Mucosa of rectum (tissue), 2 donors: ENCODE data around the gene PEX6.
A peak's percentile ranks its signal among the peaks of the same experiment; 100 is the strongest.

Experiments used
- H3K27ac ChIP-seq, 2 donors: one replicate each; pipeline ENCODE4 v1.7.0; 2013; ENCODE audit warnings: inconsistent platforms in 2 of 2, low read depth in 2 of 2, low read length in 2 of 2
- H3K27me3 ChIP-seq, 2 donors: one replicate each; pipeline ENCODE4 v1.7.0; 2013; ENCODE audit warnings: low read length in 2 of 2; ENCODE audit not compliant: control insufficient read depth in 2 of 2, insufficient read depth in 2 of 2
- H3K36me3 ChIP-seq, 2 donors: one replicate each; pipeline ENCODE4 v1.7.0; 2013; ENCODE audit warnings: low read length in 2 of 2; ENCODE audit not compliant: control insufficient read depth in 2 of 2, insufficient read depth in 2 of 2
- H3K4me1 ChIP-seq, 2 donors: one replicate each; pipeline ENCODE4 v1.7.0; 2013; ENCODE audit warnings: low read length in 2 of 2, mild to moderate bottlenecking in 1 of 2; ENCODE audit not compliant: control insufficient read depth in 2 of 2, insufficient read depth in 2 of 2
- H3K4me3 ChIP-seq, 2 donors: one replicate each; pipeline ENCODE4 v1.7.0; 2013; ENCODE audit warnings: low read length in 2 of 2
- H3K9ac ChIP-seq, 2 donors: one replicate each; pipeline ENCODE4 v1.7.0; 2013; ENCODE audit warnings: low read length in 2 of 2, low read depth in 1 of 2, mild to moderate bottlenecking in 1 of 2
- H3K9me3 ChIP-seq, 2 donors: one replicate each; pipeline ENCODE4 v1.7.0; 2013; ENCODE audit warnings: low read length in 2 of 2; ENCODE audit not compliant: control insufficient read depth in 2 of 2
- donor health status: healthy.
- donor health status: Normal muscosa, but diverticular disease.

Gene PEX6, protein sequence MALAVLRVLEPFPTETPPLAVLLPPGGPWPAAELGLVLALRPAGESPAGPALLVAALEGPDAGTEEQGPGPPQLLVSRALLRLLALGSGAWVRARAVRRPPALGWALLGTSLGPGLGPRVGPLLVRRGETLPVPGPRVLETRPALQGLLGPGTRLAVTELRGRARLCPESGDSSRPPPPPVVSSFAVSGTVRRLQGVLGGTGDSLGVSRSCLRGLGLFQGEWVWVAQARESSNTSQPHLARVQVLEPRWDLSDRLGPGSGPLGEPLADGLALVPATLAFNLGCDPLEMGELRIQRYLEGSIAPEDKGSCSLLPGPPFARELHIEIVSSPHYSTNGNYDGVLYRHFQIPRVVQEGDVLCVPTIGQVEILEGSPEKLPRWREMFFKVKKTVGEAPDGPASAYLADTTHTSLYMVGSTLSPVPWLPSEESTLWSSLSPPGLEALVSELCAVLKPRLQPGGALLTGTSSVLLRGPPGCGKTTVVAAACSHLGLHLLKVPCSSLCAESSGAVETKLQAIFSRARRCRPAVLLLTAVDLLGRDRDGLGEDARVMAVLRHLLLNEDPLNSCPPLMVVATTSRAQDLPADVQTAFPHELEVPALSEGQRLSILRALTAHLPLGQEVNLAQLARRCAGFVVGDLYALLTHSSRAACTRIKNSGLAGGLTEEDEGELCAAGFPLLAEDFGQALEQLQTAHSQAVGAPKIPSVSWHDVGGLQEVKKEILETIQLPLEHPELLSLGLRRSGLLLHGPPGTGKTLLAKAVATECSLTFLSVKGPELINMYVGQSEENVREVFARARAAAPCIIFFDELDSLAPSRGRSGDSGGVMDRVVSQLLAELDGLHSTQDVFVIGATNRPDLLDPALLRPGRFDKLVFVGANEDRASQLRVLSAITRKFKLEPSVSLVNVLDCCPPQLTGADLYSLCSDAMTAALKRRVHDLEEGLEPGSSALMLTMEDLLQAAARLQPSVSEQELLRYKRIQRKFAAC

DNA sequence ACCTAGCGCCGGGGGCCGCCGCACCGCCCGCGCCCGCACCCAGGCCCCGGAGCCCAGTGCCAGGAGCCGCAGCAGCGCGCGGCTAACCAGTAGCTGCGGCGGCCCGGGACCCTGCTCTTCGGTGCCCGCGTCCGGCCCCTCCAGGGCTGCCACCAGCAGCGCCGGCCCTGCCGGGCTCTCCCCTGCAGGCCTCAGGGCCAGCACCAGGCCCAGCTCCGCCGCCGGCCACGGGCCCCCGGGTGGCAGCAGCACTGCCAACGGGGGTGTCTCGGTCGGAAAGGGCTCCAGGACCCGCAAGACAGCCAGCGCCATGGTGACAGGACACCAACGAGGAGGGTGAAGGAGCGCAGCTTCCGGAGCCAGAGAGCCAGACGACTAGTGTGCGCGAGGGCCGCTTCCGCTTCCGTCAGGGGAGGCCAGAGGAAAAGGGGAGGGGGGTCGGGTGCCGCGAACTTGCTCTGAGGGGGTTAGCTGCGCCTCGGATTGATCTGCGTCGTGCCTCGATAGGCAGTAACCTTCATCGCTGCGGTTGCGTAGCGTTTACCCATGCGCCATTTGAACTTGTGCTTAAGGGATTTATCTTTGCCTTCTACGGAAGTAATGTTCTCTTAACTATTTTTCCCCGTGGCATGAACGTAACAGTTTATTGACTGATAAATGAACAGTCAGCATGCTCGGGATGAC is at the start of gene PEX6:
Gene PEX6 (minus strand): TSS at position 343 of the 684 bp plus-strand sequence. CDS start 31 bp downstream, at position 312.
- Histone ChIP-seq H3K27me3 (no peaks in the 10 kb centered on the region), H3K4me1 (peaks cover 16% of the 10 kb centered on the region in 2 donors), H3K27ac (peak within 1 kb of the TSS; percentile 88 to 92), H3K36me3 (peaks cover 2 to 4% of the 10 kb centered on the region in 2 donors), H3K4me3 (peak within 1 kb of the TSS; percentile 85 to 95), H3K9me3 (no peaks in the 10 kb centered on the region), H3K9ac (peak within 1 kb of the TSS; percentile 83 to 88)

DNA sequence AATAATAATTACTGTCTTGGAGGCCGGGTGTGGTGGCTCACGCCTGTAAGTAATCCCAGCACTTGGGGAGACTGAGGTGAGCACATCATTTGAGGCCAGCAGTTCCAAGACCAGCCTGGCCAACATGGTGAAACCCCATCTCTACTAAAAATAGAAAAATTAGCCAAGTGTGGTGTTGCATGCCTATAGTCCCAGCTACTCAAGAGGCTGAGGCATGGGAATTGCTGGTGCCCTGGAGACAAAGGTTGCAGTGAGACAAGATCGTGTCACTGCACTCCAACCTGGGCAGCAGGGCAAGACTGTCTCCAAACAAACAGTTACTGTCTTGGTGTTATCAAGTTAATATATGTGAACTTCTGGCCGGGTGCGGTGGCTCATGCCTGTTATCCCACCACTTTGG is 47.4 kb upstream of the PEX6 start:
- Histone ChIP-seq H3K4me3 (no peak overlapping the region), H3K9ac (no peak overlapping the region), H3K27me3 (no peaks in the 10 kb centered on the region), H3K4me1 (peaks cover 0 to 4% of the 10 kb centered on the region in 2 donors), H3K9me3 (no peaks in the 10 kb centered on the region), H3K36me3 (peaks cover 48 to 51% of the 10 kb centered on the region in 2 donors), H3K27ac (no peak overlapping the region)

DNA sequence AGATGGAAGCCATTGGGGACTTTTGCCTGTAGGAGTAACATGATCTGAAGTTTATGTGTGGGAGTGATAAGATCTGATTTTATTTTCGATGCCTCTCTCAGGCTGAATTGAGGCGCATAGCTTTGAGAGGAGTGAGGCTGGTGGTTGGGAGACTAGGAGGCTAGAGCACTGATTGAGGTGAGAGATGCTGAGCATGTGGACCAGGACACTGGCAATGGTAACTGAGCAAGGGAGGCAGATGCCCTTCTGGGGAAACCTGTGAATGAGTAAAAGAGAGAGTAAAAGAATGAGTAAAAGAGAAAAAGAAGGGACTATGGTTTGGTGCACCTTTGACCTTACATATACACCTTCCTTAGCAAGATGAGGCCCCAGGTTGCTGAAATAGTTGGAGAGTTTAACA is 45.5 kb upstream of the PEX6 start:
- no peak overlapping the region for H3K9ac ChIP-seq
- no peak overlapping the region for H3K4me3 ChIP-seq
- H3K27me3 ChIP-seq = no peaks in the 10 kb centered on the region
- no peaks in the 10 kb centered on the region for H3K9me3 ChIP-seq
- H3K4me1 ChIP-seq = peaks cover 4 to 10% of the 10 kb centered on the region in 2 donors
- no peak overlapping the region for H3K27ac ChIP-seq
- H3K36me3 ChIP-seq = peaks cover 43 to 44% of the 10 kb centered on the region in 2 donors

DNA sequence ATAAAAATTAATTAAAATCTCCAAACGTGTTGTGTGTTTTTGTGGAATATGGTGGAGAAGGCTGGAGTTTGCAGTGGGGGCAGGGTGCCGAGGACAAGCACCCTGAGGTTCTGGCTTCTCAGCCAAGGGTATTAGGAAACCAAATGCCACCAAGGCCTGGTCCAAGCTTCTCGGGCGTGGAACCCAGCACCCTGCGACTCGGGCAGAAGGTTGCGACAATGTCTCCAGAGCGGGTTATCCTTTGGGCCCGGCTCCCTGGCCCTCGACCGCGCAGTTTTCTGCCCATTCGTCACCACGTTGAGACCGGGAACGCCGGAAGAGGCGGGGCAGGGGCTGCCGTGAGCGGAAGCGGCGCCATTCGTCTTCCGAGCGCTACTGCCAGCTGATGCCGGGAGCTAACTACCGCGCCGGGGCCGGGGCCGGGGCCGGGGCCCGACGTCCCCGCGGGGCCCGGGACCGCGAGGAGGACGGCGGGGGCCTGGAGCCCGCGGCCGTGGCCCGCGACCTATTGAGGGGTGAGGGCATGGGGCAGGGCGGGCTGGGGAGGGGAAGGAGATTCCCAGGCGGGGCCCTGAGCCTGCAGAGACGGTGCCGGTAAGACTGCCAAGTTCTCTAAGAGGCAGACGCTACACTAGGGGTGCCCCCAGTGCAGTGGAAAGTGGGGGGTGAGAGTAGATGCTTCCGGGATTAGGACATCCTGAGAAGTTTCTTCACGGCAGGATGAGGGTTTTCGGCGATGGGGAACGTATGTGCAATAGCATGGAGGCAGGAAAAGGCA is 42.5 kb upstream of the PEX6 start, which contains the start of gene RRP36:
Gene RRP36 (plus strand): TSS at position 354 of the 778 bp plus-strand sequence. CDS start 32 bp downstream, at position 386.
- Histone ChIP-seq H3K36me3 (peaks cover 37 to 41% of the 10 kb centered on the region in 2 donors), H3K9ac (peak within 1 kb of the TSS; percentile 73 to 84), H3K4me3 (peak within 1 kb of the TSS; percentile 91 to 99), H3K27me3 (no peaks in the 10 kb centered on the region), H3K9me3 (no peaks in the 10 kb centered on the region), H3K27ac (peak within 1 kb of the TSS; percentile 54 to 72), H3K4me1 (peaks cover 12 to 13% of the 10 kb centered on the region in 2 donors)

DNA sequence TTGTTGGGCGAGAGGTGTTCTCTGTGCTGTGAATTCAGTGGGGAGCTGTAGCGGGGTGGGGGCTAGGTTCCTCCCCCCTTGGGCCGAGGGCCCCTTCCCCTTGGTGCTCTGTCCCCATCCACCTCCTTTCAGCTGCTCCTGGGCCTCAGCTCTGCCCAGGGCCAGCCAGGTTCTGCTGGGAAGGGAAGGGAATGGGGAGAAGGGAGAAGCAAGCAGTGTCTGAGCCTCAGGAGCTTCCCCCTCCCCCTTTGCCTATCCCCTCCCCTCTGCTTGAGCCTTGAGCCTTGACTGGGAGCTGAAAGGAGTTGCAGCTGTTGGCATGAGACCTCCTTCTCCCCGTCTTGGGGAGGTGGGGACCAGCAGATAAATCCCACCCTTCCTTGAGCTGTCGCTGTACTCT is 41.9 kb upstream of the PEX6 start:
- H3K27ac ChIP-seq = peak overlapping the region in 1 of 2 donors; percentile 72
- H3K9me3 ChIP-seq = no peaks in the 10 kb centered on the region
- H3K27me3 ChIP-seq = no peaks in the 10 kb centered on the region
- H3K9ac ChIP-seq = peak overlapping the region in 1 of 2 donors; percentile 28
- peaks cover 15 to 18% of the 10 kb centered on the region in 2 donors for H3K4me1 ChIP-seq
- H3K4me3 ChIP-seq = peak overlapping the region; percentile 91 to 99
- H3K36me3 ChIP-seq = peaks cover 32 to 36% of the 10 kb centered on the region in 2 donors

DNA sequence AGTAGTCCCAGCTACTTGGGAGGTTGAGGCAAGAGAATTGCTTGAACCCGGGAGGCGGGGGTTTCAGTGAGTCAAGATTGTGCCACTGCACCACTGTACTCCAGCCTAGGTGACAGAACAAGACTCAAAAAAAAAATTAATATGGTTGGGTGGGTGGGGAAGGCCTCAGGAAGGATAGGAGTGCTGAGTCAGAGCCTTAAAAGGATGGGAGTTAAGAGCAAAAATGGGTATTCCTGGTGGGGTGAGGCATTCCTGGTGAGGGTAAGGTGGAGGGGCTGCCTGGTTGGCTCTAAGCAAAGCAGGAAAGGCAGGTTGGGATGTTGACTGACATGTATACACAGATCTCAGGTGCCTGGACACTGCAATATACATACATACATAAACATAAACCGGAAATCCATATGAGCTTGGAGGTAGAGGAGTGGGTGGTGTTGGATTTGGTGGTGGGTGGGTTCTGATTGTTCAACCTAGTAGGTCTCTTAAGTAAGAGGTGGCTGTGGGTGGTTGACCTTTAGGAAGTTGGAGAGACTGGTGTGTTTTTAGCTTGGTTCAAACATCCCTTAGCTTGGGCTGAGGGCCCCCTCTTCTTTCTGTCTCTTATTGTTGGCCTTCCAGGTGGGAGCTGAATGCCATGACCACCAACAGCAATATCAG is 41.2 kb upstream of the PEX6 start:
- Histone ChIP-seq H3K27ac (no peak overlapping the region), H3K4me1 (peaks cover 17 to 18% of the 10 kb centered on the region in 2 donors), H3K4me3 (no peak overlapping the region), H3K9me3 (no peaks in the 10 kb centered on the region), H3K27me3 (no peaks in the 10 kb centered on the region), H3K36me3 (peaks cover 30 to 31% of the 10 kb centered on the region in 2 donors), H3K9ac (no peak overlapping the region)

DNA sequence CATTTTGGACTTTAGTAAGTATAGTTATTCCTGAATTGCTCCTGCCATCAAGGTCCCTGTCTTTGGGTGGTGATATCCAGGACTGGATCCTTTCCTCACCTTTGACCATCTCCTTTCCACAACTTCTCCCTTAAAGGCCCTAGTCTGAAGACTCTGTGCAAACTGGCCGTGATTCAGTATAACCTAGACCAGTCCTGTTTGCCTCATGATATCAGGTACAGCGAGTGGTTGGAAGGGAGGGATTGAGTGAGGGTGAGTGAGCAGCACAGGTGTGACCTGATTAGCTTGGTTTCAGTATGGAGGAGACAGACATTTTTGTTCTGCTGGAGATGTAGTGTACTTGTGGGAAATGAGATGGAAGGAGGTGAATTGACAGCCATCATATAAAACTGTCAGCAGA is 40.2 kb upstream of the PEX6 start:
- H3K4me3 ChIP-seq = no peak overlapping the region
- no peaks in the 10 kb centered on the region for H3K9me3 ChIP-seq
- H3K27me3 ChIP-seq = no peaks in the 10 kb centered on the region
- H3K27ac ChIP-seq = no peak overlapping the region
- H3K4me1 ChIP-seq = peaks cover 24 to 25% of the 10 kb centered on the region in 2 donors
- no peak overlapping the region for H3K9ac ChIP-seq
- H3K36me3 ChIP-seq = peaks cover 23 to 25% of the 10 kb centered on the region in 2 donors

DNA sequence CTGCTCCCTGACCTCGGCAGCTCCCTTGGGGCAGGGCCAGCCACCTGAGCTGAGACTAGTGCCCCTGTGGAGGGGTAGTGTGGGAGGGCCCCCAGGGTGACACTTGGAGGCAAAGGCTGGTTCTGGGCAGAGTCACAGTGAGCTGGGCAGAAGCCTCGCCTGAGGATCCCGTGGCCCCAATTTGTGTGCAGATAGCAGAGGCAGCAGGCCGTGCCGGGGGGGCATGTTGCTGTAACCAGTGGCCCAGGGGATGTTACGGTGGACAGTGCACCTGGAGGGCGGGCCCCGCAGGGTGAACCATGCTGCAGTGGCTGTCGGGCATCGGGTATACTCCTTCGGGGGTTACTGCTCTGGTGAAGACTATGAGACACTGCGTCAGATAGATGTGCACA is 38.0 kb upstream of the PEX6 start:
- H3K4me3 ChIP-seq = no peak overlapping the region
- no peaks in the 10 kb centered on the region for H3K9me3 ChIP-seq
- no peaks in the 10 kb centered on the region for H3K27me3 ChIP-seq
- peaks cover 31 to 32% of the 10 kb centered on the region in 2 donors for H3K4me1 ChIP-seq
- H3K36me3 ChIP-seq = peaks cover 23 to 27% of the 10 kb centered on the region in 2 donors
- H3K27ac ChIP-seq = no peak overlapping the region
- H3K9ac ChIP-seq = no peak overlapping the region
